ENCODE results near the gene ITM2C.

GRCh38 chr2:230862292-230862691 lies 2.5 kb upstream of the ITM2C start:
- no peak for TF ChIP-seq FOXK2 (IDR thresholded peaks at IDR 0.05)
- TF ChIP-seq FOXM1 (IDR thresholded peaks at IDR 0.05; ENCODE audit: borderline replicate concordance) = no peak
- no peak for TF ChIP-seq L3MBTL2 (conservative IDR thresholded peaks at IDR 0.05)
- TF ChIP-seq ZNF384 (IDR thresholded peaks at IDR 0.05) = no peak
- no peak for TF ChIP-seq PKNOX1 (IDR thresholded peaks at IDR 0.05)
